HG03196 (cell line): ENCODE results near the gene PIGBOS1.

Experiments used
- ATAC-seq: cut with Tn5 transposase; IDR thresholded peaks from one replicate; pipeline ENCODE4 v1.9.1; 2021; ENCODE audit not compliant: unreplicated experiment

PIGBOS1 gene

GRCh38 chr15:55267401-55268175 is 51.3 kb downstream of the PIGBOS1 start:
- ATAC-seq = peak; percentile 95
